Epithelial cell of prostate (primary cell): ENCODE measurements around the gene SH2D2A.

ENCODE experiments used
- DNase-seq: peaks from one replicate; pipeline ENCODE4 v3.0.0-alpha.2; 2011; ENCODE audit warnings: low read depth, low spot score
- H3K27ac ChIP-seq: fragments of 450-650 bp; 2 replicates; pipeline ENCODE4 v1.5.1; 2017; ENCODE audit warnings: mild to moderate bottlenecking

SH2D2A gene

DNA sequence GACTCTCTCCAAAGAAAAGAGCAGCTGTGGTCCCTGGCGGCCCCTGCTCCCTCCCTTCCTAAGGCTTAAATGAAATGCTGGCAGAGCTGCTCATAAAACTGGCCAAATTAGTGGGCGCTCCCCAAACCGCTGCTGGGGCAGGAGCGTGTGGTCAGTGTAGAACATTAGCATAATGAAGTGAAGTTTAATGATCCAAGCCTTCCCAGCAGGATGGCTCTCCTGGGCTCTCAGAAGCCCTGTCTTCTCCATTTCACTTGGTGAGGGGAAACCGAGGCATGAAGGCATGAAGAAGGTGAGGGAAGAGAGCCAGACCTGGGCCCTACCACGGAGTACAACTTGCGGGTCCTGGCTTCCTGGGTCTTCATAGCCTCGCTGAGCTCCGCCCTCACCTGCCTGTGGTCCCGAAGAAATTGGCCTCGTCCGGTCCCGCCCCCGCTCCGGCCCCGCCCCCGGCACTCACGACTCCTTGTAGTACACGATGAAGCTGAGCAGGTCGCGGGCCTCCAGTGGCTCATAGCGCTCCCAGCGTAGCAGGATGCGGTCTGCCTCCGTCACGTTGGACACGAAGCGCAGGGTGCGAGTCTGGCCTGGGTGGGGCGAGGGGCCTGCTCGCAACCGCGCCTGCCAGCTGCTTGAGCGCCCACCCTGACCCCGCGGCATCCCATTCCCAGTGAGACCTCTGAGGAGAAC lies 32.0 kb upstream of the SH2D2A start:
- no peak for DNase-seq
- no peak overlapping the region for H3K27ac ChIP-seq

DNA sequence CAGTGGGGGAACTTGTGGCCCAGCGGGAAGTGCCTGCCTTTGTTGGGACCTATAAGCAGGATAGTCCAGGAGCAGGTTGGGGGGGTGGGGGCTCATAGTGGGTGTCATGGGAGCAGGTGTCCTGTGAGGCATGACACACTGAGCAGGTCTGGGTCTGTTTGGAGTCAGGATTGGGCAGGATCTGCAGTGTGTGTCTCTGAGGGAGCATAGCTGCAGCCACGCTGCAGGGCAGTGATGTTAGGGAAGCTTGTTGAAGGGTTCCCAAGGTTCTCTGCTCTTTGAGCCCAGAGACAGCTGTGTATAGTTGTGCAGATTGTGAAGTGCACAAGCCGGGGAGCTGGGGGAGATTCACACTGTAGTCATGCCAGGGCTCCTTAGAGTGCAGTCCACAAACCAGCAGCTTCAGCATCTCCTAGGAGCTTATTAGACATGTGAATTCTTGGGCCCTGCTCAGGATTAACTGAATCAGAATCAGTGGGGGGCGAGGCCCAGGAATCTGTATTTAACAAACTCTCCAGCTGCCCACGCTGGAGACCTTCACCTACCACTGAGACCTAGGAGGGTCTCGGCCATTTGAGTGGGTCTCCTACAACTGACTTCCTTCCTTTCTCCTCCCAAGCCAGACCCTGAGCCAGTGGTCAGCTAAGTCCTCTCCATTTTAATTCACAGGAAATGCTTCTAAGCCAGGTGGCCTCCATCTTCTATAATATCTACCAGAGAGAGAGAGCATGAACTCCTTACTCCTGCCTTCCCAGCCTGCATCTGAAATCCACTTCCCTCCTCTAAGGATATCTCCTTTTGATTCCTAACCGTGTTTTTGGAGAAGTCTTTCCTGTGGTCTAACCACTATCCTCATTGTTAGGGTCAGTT lies 31.2 kb upstream of the SH2D2A start:
- no peak for DNase-seq
- no peak overlapping the region for H3K27ac ChIP-seq

DNA sequence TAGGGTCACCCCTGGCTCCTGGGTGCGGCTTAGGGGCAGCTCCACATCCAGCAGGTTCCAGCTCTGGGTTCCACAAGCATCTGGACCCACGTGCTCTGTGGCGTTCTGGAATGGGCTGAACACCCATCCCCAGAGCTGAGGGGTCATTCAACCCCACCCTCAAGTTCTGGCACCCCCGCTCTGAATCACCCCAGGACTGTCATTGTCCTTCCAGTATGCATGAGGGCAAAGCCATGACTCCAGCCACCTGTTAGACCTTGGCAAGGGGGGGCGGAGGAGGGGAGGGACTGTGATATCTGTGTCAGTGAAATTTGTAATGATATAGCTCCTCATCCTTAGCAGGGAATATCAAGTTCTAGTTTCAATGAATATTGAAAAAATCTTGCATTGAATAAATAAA lies 30.0 kb upstream of the SH2D2A start:
- no peak for DNase-seq
- H3K27ac ChIP-seq, result no peak overlapping the region

DNA sequence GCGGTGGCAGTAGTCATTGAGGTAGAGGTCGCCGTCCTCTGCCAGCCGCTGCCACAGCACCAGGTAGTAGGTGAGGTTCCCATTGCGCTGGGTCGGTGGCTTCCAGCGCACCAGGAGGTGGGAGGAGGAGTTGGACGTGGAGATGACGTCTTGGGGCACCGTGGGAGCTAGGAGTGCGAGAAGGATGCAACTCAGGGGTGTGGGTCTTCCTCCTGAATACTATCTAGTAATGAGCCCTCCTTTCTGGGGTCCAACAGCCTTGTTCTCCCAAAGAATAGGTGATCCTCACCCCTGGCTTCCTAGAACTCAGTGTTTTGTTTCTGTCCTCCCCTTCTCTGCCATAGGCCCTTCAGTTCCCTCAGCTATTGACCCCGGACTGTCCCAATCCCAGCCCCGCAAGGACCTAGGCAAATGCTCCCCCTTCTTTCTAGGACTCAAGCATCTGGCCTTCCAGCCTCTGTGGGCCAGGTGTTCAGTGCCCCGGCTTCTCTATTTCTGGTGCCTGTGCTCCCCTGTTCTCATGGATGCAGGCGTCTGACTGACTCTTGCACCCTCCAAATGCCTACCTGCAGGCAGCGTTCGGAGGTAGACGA lies 29.4 kb upstream of the SH2D2A start:
- no peak overlapping the region for H3K27ac ChIP-seq
- no peak for DNase-seq

- H3K27ac ChIP-seq, result no peak overlapping the region
- DNase-seq, result no peak
Observed at GRCh38 chr1:156845055-156845952, 28.7 kb upstream of the SH2D2A start.

- no peak overlapping the region for H3K27ac ChIP-seq
- no peak for DNase-seq
Observed at GRCh38 chr1:156844638-156845037, 28.0 kb upstream of the SH2D2A start.

GRCh38 chr1:156844102-156844501 lies 27.5 kb upstream of the SH2D2A start:
- H3K27ac ChIP-seq, result no peak overlapping the region
- DNase-seq, result no peak

DNA sequence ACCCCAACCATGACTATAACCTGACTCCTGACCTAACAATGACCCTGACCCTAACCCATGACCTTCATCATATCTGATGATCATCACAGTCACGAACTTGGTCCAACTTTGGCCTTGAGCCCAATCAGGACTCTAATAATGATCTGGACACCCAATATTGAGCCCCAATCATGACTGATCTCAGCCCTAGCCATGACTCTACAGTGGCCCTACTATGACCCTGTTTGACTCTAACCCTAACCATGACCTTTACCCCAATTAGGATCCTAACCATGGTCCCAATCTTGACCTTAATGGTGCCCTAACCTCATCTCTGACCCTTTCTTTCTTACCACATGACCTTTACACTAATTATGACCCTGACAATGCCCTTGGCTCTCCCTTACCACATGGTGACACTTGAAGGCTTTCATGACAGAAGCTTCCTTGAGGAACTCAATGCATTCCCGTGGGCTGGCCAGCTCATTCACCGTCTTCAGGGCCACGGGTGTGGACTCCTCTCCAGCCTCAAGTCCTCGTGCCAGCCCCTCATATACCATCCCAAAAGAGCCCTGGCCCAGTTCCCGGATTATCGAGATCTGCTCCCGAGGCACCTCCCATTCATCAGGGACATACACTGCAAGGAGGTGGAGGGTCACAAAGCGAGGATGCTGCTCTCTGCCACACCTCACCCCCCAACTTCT lies 26.1 kb upstream of the SH2D2A start:
- DNase-seq, result no peak
- no peak overlapping the region for H3K27ac ChIP-seq

- DNase-seq, result no peak
- no peak overlapping the region for H3K27ac ChIP-seq
Observed at GRCh38 chr1:156841295-156841855, 24.7 kb upstream of the SH2D2A start.

DNA sequence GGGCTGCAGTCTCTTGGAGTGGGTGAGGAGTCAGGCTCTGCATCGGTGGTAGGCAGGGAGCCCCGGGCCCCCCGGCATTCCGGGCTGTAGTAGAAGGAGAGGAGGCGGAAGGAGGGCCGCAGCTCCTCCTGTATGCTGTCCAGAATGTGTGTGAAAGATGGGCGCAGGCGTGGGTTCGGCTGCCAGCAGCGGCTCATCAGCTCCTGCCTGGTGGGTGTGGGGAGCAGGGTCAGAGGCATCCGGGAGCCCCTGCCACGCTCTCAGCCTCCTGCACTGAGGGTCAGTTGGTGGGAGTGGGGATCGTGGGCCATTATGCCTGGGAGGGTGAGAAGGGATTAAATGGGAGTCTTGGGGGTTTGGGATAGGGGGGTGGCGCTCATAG lies 24.2 kb upstream of the SH2D2A start:
- H3K27ac ChIP-seq, result no peak overlapping the region
- no peak for DNase-seq

DNA sequence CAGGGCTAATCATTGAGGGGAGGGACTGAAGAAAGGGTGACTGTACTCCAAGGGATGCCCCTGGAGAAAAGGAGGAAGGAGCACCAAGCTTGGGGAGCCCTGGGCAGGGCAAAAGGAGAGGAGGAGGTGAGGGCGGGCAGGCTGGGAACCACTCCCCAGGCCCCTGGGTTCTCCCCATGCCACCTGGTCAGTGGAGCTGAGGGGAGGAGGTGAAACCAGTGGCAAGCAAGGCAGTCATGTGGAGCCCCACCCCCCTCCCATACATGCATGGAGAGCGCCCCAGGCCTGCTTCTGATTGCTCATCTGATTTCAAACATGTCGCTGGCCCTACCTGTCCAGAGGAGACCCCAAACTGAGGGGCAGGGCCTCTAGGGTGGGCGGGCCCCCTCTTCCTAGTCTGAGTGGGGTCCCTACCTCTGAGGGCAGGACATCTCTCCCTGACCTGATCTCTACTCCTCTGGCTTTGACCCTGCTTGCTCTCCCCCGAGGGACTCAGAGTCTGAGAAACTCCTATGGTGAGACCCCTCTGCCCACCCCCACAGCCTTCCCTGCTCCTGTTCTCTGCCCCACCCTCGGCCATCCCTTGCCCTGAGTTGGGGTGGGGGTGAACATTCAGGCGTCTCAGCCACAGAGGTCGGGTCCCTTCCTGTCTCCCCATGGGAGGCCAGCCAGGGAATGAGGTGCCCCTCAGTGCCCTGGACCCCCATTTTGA lies 23.7 kb upstream of the SH2D2A start:
- no peak overlapping the region for H3K27ac ChIP-seq
- DNase-seq, result no peak

DNA sequence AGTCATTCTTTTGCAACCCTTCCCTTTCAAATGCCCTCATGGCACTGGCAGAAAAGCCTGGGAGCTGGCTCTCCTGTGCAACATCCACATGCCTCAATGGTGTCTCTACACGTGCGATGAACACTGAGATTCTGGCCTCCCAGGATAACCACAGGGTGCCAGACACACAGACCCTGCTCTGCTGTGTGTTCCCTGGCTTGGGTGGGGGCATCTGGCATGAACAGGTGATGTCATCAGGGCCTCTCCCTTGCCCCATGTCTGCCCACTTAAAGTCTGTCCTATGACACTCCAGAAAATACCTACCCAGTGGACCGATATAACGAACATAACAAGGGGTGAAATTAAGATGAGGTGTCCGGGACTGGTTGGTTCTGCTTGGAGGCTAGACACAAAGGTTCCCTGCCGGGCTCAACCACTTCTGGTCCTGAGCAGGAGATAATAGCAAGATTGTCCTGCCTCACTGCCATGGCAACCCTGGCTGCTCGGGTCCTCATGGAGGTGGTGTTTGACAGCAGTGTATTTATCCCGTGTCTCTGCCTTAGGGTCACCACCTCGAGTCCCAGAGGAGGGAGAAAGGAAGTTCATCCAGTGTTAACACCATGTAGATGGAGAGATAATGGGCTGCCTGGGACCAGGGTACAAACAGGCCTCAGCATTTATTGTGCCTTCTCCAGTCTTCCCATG lies 22.9 kb upstream of the SH2D2A start:
- DNase-seq, result no peak
- no peak overlapping the region for H3K27ac ChIP-seq

- DNase-seq, result no peak
- H3K27ac ChIP-seq, result no peak overlapping the region
Observed at GRCh38 chr1:156838972-156839371, 22.3 kb upstream of the SH2D2A start.

DNA sequence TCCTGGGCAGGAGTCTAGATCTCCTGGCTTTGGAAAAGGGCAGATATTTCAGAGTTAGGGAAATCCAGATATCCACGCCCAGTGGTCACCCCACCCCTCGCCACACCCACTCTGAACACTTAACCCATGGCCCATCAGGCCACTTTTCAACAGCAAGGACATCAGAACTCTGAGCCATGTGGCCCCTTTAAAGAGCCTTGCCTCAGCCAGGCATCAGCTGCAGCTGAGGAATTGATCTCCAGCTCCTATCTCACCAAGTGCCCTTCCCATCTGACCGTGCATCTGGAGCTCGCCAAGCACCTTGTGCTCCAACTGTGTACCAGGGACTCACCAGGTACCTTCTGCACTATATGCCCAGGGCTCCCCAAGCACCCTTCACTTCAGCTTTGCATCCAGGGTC lies 20.2 kb upstream of the SH2D2A start:
- no peak for DNase-seq
- H3K27ac ChIP-seq, result no peak overlapping the region

DNA sequence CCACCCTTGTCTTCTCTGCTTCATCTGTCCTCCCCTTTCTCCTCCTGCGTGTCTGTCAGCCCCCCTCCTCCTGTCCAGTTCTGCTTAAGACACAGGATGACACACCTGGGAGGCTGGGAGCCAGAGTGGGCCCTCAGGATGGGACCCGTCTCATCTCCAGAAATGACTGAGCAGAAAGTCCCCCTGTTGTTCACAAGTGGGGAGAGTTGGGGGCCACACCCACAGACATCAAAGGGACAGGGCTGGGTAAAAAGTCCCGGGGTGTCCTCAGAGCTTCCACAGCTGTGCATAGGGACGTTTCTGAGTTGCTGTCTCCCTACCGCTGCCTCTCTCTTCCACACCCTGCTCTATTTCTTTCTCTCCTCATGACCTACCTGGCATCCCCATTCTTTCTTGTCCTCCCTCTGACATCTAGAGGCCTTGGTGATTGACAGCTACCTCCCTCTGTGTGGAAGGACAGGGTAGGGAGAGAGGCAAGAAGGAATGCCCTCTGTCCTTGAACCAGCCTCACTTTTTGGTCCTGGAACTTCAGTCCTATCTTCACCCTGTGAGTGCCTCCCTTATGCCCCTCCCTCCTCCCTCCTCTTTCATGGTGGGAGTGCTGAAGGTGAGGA lies 19.5 kb upstream of the SH2D2A start:
- no peak for DNase-seq
- H3K27ac ChIP-seq, result no peak overlapping the region

GRCh38 chr1:156834322-156834721 lies 17.7 kb upstream of the SH2D2A start:
- DNase-seq, result no peak
- no peak overlapping the region for H3K27ac ChIP-seq

GRCh38 chr1:156833603-156834002 lies 17.0 kb upstream of the SH2D2A start:
- no peak for DNase-seq
- no peak overlapping the region for H3K27ac ChIP-seq

DNA sequence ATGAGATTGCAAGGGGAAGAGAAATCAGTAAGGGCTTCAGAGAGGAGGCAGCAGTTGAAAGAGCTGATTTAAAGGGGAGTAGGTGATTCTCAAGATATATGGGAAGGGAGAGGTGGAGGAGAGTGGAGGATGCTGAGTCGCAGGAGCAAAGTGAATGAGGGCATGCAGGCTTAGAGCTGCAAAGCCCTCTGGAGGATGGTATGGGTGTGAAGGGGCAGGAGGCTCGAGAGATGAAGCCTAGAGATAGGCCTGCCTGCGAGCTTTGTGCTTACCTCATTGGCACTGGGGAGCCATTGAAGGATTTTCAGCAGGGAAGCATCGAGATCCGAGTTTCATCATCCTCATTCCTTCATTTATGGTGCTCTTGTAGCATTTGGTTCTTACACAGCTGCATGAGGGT lies 15.8 kb upstream of the SH2D2A start:
- no peak for DNase-seq
- no peak overlapping the region for H3K27ac ChIP-seq
